HCT116 (cell line): ENCODE results near the gene C19orf38. TPM values are rescaled to one million over a fixed set of nuclear protein-coding genes. Genes with fewer than 3 reads are reported as not detected.

Experiments used
- ATAC-seq: fragments of 200-7000 bp; cut with Tn5 transposase; 2 replicates; pipeline ENCODE4 v1.9.1; 2020; ENCODE audit warnings: mild to moderate bottlenecking, moderate library complexity
- BruUV-seq: library from RNA; stranded (reverse); fragments of 400-500 nt; replicated peaks from 2 replicates; lab custom pipeline; 2021; lab: Mats Ljungman, UMichigan
- CTCF ChIA-PET: fragments of 300-600 bp; sonication (Branson Sonifier 250); formaldehyde crosslinking; loops from one replicate; lab custom pipeline; 2021; ENCODE audit warnings: antibody characterized with exemption; lab: Charles Lee
- POLR2A ChIA-PET: fragments of 300-600, 350-600 bp; sonication (Branson Sonifier 250); formaldehyde crosslinking; loops from one replicate; lab custom pipeline; 2021; ENCODE audit warnings: antibody characterized with exemption; lab: Charles Lee
- RAD21 ChIA-PET, 2 experiments: fragments of 300-600 bp; sonication (Branson Sonifier 250); formaldehyde crosslinking; loops; one replicate each; lab custom pipeline; 2023; ENCODE audit warnings: low total read pairs in 2 of 2; ENCODE audit not compliant: uncharacterized antibody in 2 of 2, unreplicated experiment in 2 of 2, low non-redundant PET in 1 of 2; lab: Charles Lee
- DNase-seq: peaks from one replicate; pipeline ENCODE4 v3.0.0-alpha.2; 2010; ENCODE audit warnings: low read depth, low spot score
- H2AFZ ChIP-seq: fragments of 200-600 bp; shearing (Covaris generic), sonication (generic); 2 replicates; pipeline ENCODE4 v1.6.1; 2017; ENCODE audit warnings: low read depth, mixed run types, mixed read lengths, antibody characterized with exemption, low read length; ENCODE audit not compliant: poor library complexity, severe bottlenecking
- H3K27ac ChIP-seq: 2 replicates; pipeline ENCODE4 v1.5.1; 2012; ENCODE audit warnings: low read depth, low read length
- H3K27me3 ChIP-seq: fragments of 200-600 bp; sonication (generic); 2 replicates; pipeline ENCODE4 v1.6.1; 2016; ENCODE audit warnings: mixed run types, low read length, mixed read lengths; ENCODE audit not compliant: insufficient read depth
- H3K36me3 ChIP-seq, 2 experiments: fragments of 200-500 bp in 1 of 2; fragments of 200-600 bp in 1 of 2; sonication (Bioruptor generic) in 1 of 2; sonication (generic) in 1 of 2; 2 replicates each; pipeline versions ENCODE4 v1.5.1 to v1.6.1; 2014 to 2016; ENCODE audit warnings: low read length in 2 of 2, inconsistent platforms in 1 of 2, mixed read lengths in 1 of 2, mixed run types in 1 of 2; ENCODE audit not compliant: insufficient read depth in 2 of 2, control insufficient read depth in 1 of 2
- H3K4me1 ChIP-seq, 2 experiments: fragments of 200-600 bp in 1 of 2; sonication (generic) in 1 of 2; 2 replicates each; pipeline versions ENCODE4 v1.5.1 to v1.6.1; 2012 to 2017; ENCODE audit warnings: low read length in 2 of 2, inconsistent platforms in 1 of 2, mild to moderate bottlenecking in 1 of 2, mixed read lengths in 1 of 2, mixed run types in 1 of 2, moderate library complexity in 1 of 2; ENCODE audit not compliant: insufficient read depth in 2 of 2, control insufficient read depth in 1 of 2
- H3K4me2 ChIP-seq: fragments of 200-600 bp; sonication (generic); 2 replicates; pipeline ENCODE4 v1.6.1; 2017; ENCODE audit warnings: mixed run types, low read length, mixed read lengths
- H3K4me3 ChIP-seq, 2 experiments: fragments of 200-600 bp in 1 of 2; sonication (generic) in 1 of 2; replicated peaks in 1 of 2; 2 replicates each; pipeline ENCODE4 v1.5.1; 2011 to 2016; ENCODE audit warnings: low read length in 2 of 2, control low read depth in 1 of 2, low read depth in 1 of 2, mild to moderate bottlenecking in 1 of 2, mixed read lengths in 1 of 2, mixed run types in 1 of 2
- H3K79me2 ChIP-seq: fragments of 200-600 bp; sonication (generic); 2 replicates; pipeline ENCODE4 v1.6.1; 2017; ENCODE audit warnings: mild to moderate bottlenecking, mixed run types, low read length, moderate library complexity, mixed read lengths; ENCODE audit not compliant: insufficient read depth
- H3K9ac ChIP-seq: fragments of 200-600 bp; sonication (generic); 2 replicates; pipeline ENCODE4 v1.6.1; 2016; ENCODE audit warnings: low read length, mixed read lengths
- H3K9me2 ChIP-seq: fragments of 200-600 bp; sonication (generic), shearing (Covaris generic); 2 replicates; pipeline ENCODE4 v1.6.1; 2017; ENCODE audit warnings: mixed run types, mild to moderate bottlenecking, moderate library complexity; ENCODE audit not compliant: insufficient read depth
- H3K9me3 ChIP-seq, 2 experiments: fragments of 200-500 bp in 1 of 2; fragments of 200-600 bp in 1 of 2; sonication (Bioruptor generic) in 1 of 2; sonication (generic) in 1 of 2; 2 replicates each; pipeline ENCODE4 v1.6.1; 2014 to 2017; ENCODE audit warnings: low read length in 2 of 2, mixed read lengths in 2 of 2, inconsistent platforms in 1 of 2, low read depth in 1 of 2, mild to moderate bottlenecking in 1 of 2, mixed run types in 1 of 2, moderate library complexity in 1 of 2; ENCODE audit not compliant: control insufficient read depth in 1 of 2, insufficient read depth in 1 of 2
- H4K20me1 ChIP-seq: fragments of 200-600 bp; sonication (generic), shearing (Covaris generic); 2 replicates; pipeline ENCODE4 v1.6.1; 2017; ENCODE audit warnings: mixed run types, mild to moderate bottlenecking, moderate library complexity; ENCODE audit not compliant: insufficient read depth
- CEBPB ChIP-seq: IDR thresholded peaks from 2 replicates; pipeline ENCODE4 v1.6.1; 2012; ENCODE audit warnings: low read depth
- CTCF ChIP-seq, 3 experiments: fragments of 200-600 bp in 1 of 3; sonication (generic) in 1 of 3; IDR thresholded peaks in 2 of 3; conservative IDR thresholded peaks in 1 of 3; 2 replicates each; pipeline ENCODE4 v1.5.1; 2012 to 2017; ENCODE audit warnings: low read depth in 2 of 3, low read length in 2 of 3, antibody characterized with exemption in 1 of 3, borderline replicate concordance in 1 of 3, control low read depth in 1 of 3, mild to moderate bottlenecking in 1 of 3, mixed read lengths in 1 of 3, mixed run types in 1 of 3, moderate library complexity in 1 of 3; ENCODE audit not compliant: insufficient read depth in 1 of 3
- EGR1 ChIP-seq: IDR thresholded peaks from 2 replicates; pipeline ENCODE4 v1.6.1; 2012; ENCODE audit warnings: low read depth
- ELF1 ChIP-seq: IDR thresholded peaks from 2 replicates; pipeline ENCODE4 v1.6.1; 2012; ENCODE audit warnings: low read depth, borderline replicate concordance
- EZH2 ChIP-seq: fragments of 200-600 bp; sonication (generic); IDR thresholded peaks from 2 replicates; pipeline ENCODE4 v1.6.1; 2017; ENCODE audit warnings: antibody characterized with exemption, mixed run types
- EZH2phosphoT487 ChIP-seq: fragments of 200-600 bp; IDR thresholded peaks from 2 replicates; pipeline ENCODE4 v1.6.1; 2018; ENCODE audit warnings: antibody characterized with exemption, borderline replicate concordance
- FOSL1 ChIP-seq: IDR thresholded peaks from 2 replicates; pipeline ENCODE4 v1.6.1; 2012; ENCODE audit warnings: low read depth
- JUND ChIP-seq: IDR thresholded peaks from 2 replicates; pipeline ENCODE4 v1.6.1; 2012
- POLR2A ChIP-seq: IDR thresholded peaks from 2 replicates; pipeline ENCODE4 v1.7.0; 2011; ENCODE audit warnings: borderline replicate concordance; ENCODE audit not compliant: insufficient read depth, insufficient read length; ENCODE audit errors: extremely low read depth
- POLR2AphosphoS5 ChIP-seq: IDR thresholded peaks from 2 replicates; pipeline ENCODE4 v1.6.1; 2011; ENCODE audit warnings: mild to moderate bottlenecking, low read depth, low read length, moderate library complexity
- RAD21 ChIP-seq: IDR thresholded peaks from 2 replicates; pipeline ENCODE4 v1.6.1; 2012; ENCODE audit warnings: low read depth, mild to moderate bottlenecking
- SP1 ChIP-seq: IDR thresholded peaks from 2 replicates; pipeline ENCODE4 v1.6.1; 2012; ENCODE audit warnings: low read depth
- SRF ChIP-seq: IDR thresholded peaks from 2 replicates; pipeline ENCODE4 v1.6.1; 2012; ENCODE audit warnings: low read depth
- TCF7L2 ChIP-seq: IDR thresholded peaks from 2 replicates; pipeline ENCODE4 v1.7.0; 2011; ENCODE audit warnings: borderline replicate concordance, inconsistent platforms; ENCODE audit not compliant: insufficient read depth, insufficient read length; ENCODE audit errors: extremely low read depth
- ZFX ChIP-seq: fragments of 450-650 bp; IDR thresholded peaks from 2 replicates; pipeline ENCODE4 v1.6.1; 2017
- ZNF274 ChIP-seq: fragments of 200-500 bp; sonication (Bioruptor generic); IDR thresholded peaks from 2 replicates; pipeline ENCODE4 v1.6.1; 2014; ENCODE audit warnings: mild to moderate bottlenecking, low read depth, low read length, inconsistent platforms
- intact Hi-C: fragments of 100-400 bp; cut with micrococcal nuclease; formaldehyde crosslinking; loops from 2 replicates; pipeline ENCODE4 v1.10.0; 2022
- total RNA-seq: library from RNA; stranded (reverse); gene quantifications from one replicate; pipeline ENCODE4 v1.2.1, GENCODE V29; 2021; ENCODE audit not compliant: unreplicated experiment
- TF ChIP-seq, protein P1 (sequence below): IDR thresholded peaks from 2 replicates; pipeline ENCODE4 v1.6.1; 2011; ENCODE audit warnings: mild to moderate bottlenecking, low read length, moderate library complexity; ENCODE audit not compliant: insufficient replicate concordance; ENCODE audit errors: extremely low read depth
- TF ChIP-seq, protein P2 (sequence below): IDR thresholded peaks from 2 replicates; pipeline ENCODE4 v1.6.1; 2012
- TF ChIP-seq, protein P3 (sequence below): IDR thresholded peaks from 2 replicates; pipeline ENCODE4 v1.6.1; 2012; ENCODE audit warnings: low read depth

C19orf38 gene
- total RNA-seq, 1 experiment from 2014 or later, result 0.74 TPM

- H3K4me1 ChIP-seq, result peaks cover 3 to 26% of the 10 kb centered on the region in 2 experiments; a peak in 3 of 4 replicates
- H3K79me2 ChIP-seq, result no peaks in the 10 kb centered on the region
- no peaks in the 10 kb centered on the region for H3K27me3 ChIP-seq
- no peaks in the 10 kb centered on the region for H4K20me1 ChIP-seq
- H3K36me3 ChIP-seq, result no peaks in the 10 kb centered on the region
- intact Hi-C loops, result no loop called here
- DNase-seq, result no peak
- TF ChIP-seq EZH2 (no peak), JUND (no peak), ZNF274 (no peak), ZFX (no peak), SP1 (no peak), EZH2phosphoT487 (no peak), POLR2AphosphoS5 (no peak), FOSL1 (no peak), CEBPB (no peak), ELF1 (no peak), SRF (no peak), TCF7L2 (no peak), EGR1 (no peak), RAD21 (no peak), POLR2A (no peak), CTCF (IDR thresholded peaks at IDR 0.05 in 2 of 3, conservative IDR thresholded peaks at IDR 0.05 in 1 of 3; ENCODE audit: borderline replicate concordance in 1 of 3, insufficient read depth in 1 of 3, low read depth in 2 of 3, low read length in 2 of 3) (no peak)
- TF ChIP-seq, protein P1, sequence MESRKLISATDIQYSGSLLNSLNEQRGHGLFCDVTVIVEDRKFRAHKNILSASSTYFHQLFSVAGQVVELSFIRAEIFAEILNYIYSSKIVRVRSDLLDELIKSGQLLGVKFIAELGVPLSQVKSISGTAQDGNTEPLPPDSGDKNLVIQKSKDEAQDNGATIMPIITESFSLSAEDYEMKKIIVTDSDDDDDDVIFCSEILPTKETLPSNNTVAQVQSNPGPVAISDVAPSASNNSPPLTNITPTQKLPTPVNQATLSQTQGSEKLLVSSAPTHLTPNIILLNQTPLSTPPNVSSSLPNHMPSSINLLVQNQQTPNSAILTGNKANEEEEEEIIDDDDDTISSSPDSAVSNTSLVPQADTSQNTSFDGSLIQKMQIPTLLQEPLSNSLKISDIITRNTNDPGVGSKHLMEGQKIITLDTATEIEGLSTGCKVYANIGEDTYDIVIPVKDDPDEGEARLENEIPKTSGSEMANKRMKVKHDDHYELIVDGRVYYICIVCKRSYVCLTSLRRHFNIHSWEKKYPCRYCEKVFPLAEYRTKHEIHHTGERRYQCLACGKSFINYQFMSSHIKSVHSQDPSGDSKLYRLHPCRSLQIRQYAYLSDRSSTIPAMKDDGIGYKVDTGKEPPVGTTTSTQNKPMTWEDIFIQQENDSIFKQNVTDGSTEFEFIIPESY, result no peak
- TF ChIP-seq, protein P2, sequence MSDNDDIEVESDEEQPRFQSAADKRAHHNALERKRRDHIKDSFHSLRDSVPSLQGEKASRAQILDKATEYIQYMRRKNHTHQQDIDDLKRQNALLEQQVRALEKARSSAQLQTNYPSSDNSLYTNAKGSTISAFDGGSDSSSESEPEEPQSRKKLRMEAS, result no peak
- TF ChIP-seq, protein P3, sequence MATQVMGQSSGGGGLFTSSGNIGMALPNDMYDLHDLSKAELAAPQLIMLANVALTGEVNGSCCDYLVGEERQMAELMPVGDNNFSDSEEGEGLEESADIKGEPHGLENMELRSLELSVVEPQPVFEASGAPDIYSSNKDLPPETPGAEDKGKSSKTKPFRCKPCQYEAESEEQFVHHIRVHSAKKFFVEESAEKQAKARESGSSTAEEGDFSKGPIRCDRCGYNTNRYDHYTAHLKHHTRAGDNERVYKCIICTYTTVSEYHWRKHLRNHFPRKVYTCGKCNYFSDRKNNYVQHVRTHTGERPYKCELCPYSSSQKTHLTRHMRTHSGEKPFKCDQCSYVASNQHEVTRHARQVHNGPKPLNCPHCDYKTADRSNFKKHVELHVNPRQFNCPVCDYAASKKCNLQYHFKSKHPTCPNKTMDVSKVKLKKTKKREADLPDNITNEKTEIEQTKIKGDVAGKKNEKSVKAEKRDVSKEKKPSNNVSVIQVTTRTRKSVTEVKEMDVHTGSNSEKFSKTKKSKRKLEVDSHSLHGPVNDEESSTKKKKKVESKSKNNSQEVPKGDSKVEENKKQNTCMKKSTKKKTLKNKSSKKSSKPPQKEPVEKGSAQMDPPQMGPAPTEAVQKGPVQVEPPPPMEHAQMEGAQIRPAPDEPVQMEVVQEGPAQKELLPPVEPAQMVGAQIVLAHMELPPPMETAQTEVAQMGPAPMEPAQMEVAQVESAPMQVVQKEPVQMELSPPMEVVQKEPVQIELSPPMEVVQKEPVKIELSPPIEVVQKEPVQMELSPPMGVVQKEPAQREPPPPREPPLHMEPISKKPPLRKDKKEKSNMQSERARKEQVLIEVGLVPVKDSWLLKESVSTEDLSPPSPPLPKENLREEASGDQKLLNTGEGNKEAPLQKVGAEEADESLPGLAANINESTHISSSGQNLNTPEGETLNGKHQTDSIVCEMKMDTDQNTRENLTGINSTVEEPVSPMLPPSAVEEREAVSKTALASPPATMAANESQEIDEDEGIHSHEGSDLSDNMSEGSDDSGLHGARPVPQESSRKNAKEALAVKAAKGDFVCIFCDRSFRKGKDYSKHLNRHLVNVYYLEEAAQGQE, result no peak
- no peaks in the 10 kb centered on the region for H3K9me2 ChIP-seq
- no peaks in the 10 kb centered on the region for H3K9me3 ChIP-seq
- CTCF ChIA-PET, result interaction anchor here (0.6 to 4.5 kb wide), 4 partner anchors 8 to 1037 kb away, joined by 4 to 52 read pairs (median 10); partner anchors contain the start of genes CARM1, DNM2 and TMED1
- POLR2A ChIA-PET, result no interaction called here
- RAD21 ChIA-PET, result no interaction called here
- no peak overlapping the region for H3K27ac ChIP-seq
- no peak overlapping the region for H3K9ac ChIP-seq
- ATAC-seq, result no peak
- no TSS peak for BruUV-seq
- H3K4me2 ChIP-seq, result no peak overlapping the region
- H3K4me3 ChIP-seq, result no peak overlapping the region
- H2AFZ ChIP-seq, result no peak overlapping the region
Measured at GRCh38 chr19:10862561-10863106, 14.4 kb downstream of the C19orf38 start.
